ENCODE measurements around the gene GLS.
"Not testable (repeated sequence)": the region's sequence is repeated elsewhere in the genome, so short reads cannot be mapped to it uniquely, and the experiment has no call there.

The GLS gene

GRCh38 chr2:190973726-190974628, 93.4 kb downstream of the GLS start:
- DNase-seq: peak; percentile 36

- no peak for DNase-seq
These were observed 94.2 kb downstream of the GLS start for GRCh38 chr2:190974629-190975361.

GRCh38 chr2:190976521-190976920, 95.9 kb downstream of the GLS start:
- no peak for DNase-seq

- DNase-seq: no peak
These were observed 96.9 kb downstream of the GLS start for GRCh38 chr2:190977505-190977904.

- DNase-seq: peak; percentile 43
These were observed 97.9 kb downstream of the GLS start for GRCh38 chr2:190978389-190979053.

GRCh38 chr2:190979906-190980629, 99.4 kb downstream of the GLS start:
- peak; percentile 46 for DNase-seq

GRCh38 chr2:190980630-190981209, 100.1 kb downstream of the GLS start:
- DNase-seq: no peak

GRCh38 chr2:190981333-190981732, 100.7 kb downstream of the GLS start:
- no peak for DNase-seq

GRCh38 chr2:190981733-190982132, 101.1 kb downstream of the GLS start:
- no peak for DNase-seq

GRCh38 chr2:190982262-190983034, 101.8 kb downstream of the GLS start:
- DNase-seq: no peak

- peak; percentile 92 for DNase-seq
These were observed 104.0 kb downstream of the GLS start for GRCh38 chr2:190984595-190984994.

GRCh38 chr2:190986221-190986953, 105.8 kb downstream of the GLS start:
- DNase-seq: no peak

GRCh38 chr2:190987116-190987515, 106.5 kb downstream of the GLS start:
- DNase-seq: no peak

- no peak for DNase-seq
These were observed 107.3 kb downstream of the GLS start for GRCh38 chr2:190987938-190988337.

GRCh38 chr2:190988910-190989309, 108.3 kb downstream of the GLS start:
- no peak for DNase-seq

GRCh38 chr2:190990132-190990531, 109.5 kb downstream of the GLS start:
- DNase-seq: no peak

- no peak for DNase-seq
These were observed 112.6 kb downstream of the GLS start for GRCh38 chr2:190993292-190993643.

- DNase-seq: no peak
These were observed 113.5 kb downstream of the GLS start for GRCh38 chr2:190994148-190994547.

GRCh38 chr2:190995315-190995714, 114.7 kb downstream of the GLS start:
- not testable (repeated sequence) for DNase-seq

- no peak for DNase-seq
These were observed 115.8 kb downstream of the GLS start for GRCh38 chr2:190996338-190996946.

GRCh38 chr2:190996947-190997346, 116.3 kb downstream of the GLS start:
- no peak for DNase-seq

All from NCI-H226 (cell line).